Camera-type eye (tissue), 1 donor: ENCODE data around the gene ZNF300. TPM values are rescaled to one million over a fixed set of nuclear protein-coding genes. Genes with fewer than 3 reads are reported as not detected.

Experiments used
- total RNA-seq: library from RNA; depleted of rRNA; stranded (reverse); fragments of >200 nt; gene quantifications from one replicate; pipeline ENCODE4 v1.2.3, GENCODE V29; 2014

The ZNF300 gene
- total RNA-seq: 39.5 TPM

GRCh38 chr5:150904479-150905311 lies at the start of gene ZNF300:
Gene ZNF300 (minus strand): TSS chr5:150904980. CDS start chr5:150903155, 1,825 bp downstream.

DNA sequence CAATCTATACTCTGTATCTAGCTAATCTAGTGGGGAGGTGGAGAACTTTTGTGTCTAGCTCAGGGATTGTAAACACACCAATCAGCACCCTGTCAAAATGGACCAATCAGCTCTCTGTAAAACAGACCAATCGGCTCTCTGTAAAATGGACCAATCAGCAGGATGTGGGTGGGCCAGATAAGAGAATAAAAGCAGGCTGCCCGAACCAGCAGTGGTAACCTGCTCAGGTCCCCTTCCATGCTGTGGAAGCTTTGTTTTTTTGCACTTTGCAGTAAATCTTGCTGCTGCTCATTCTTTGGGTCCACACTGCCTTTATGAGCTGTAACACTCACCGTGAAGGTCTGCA lies 58.5 kb downstream of the ZNF300 start, which contains the start of gene IRGM:
IRGM (plus strand) TSS at position 214 of the 346 bp plus-strand sequence. CDS start 1,603 bp downstream, outside the sequence.

Other genes starting within 250 kb of the ZNF300 start
- gene MYOZ3, start 243.7 kb downstream of the ZNF300 start, total RNA-seq: 11.1 TPM
- 51.5 TPM for gene RBM22, start 203.9 kb downstream of the ZNF300 start, total RNA-seq
- 126 TPM for gene DCTN4, start 146.0 kb downstream of the ZNF300 start, total RNA-seq
- gene SMIM3, start 126.2 kb downstream of the ZNF300 start, total RNA-seq: 7.3 TPM
- gene IRGM, start 58.5 kb downstream of the ZNF300 start, total RNA-seq: not detected
- 129 TPM for gene GPX3, start 115.6 kb upstream of the ZNF300 start, total RNA-seq
- 66.5 TPM for gene TNIP1, start 176.1 kb upstream of the ZNF300 start, total RNA-seq